HCT116 (cell line): ENCODE results near the gene PRKAG2. TPM values are rescaled to one million over a fixed set of nuclear protein-coding genes. Genes with fewer than 3 reads are reported as not detected.
"Not testable (repeated sequence)": the region's sequence is repeated elsewhere in the genome, so short reads cannot be mapped to it uniquely, and the experiment has no call there.

Experiments used
- ATAC-seq: fragments of 200-7000 bp; cut with Tn5 transposase; 2 replicates; pipeline ENCODE4 v1.9.1; 2020; ENCODE audit warnings: mild to moderate bottlenecking, moderate library complexity
- BruUV-seq: library from RNA; stranded (reverse); fragments of 400-500 nt; replicated peaks from 2 replicates; lab custom pipeline; 2021; lab: Mats Ljungman, UMichigan
- CTCF ChIA-PET: fragments of 300-600 bp; sonication (Branson Sonifier 250); formaldehyde crosslinking; loops from one replicate; lab custom pipeline; 2021; ENCODE audit warnings: antibody characterized with exemption; lab: Charles Lee
- POLR2A ChIA-PET: fragments of 300-600, 350-600 bp; sonication (Branson Sonifier 250); formaldehyde crosslinking; loops from one replicate; lab custom pipeline; 2021; ENCODE audit warnings: antibody characterized with exemption; lab: Charles Lee
- RAD21 ChIA-PET, 2 experiments: fragments of 300-600 bp; sonication (Branson Sonifier 250); formaldehyde crosslinking; loops; one replicate each; lab custom pipeline; 2023; ENCODE audit warnings: low total read pairs in 2 of 2; ENCODE audit not compliant: uncharacterized antibody in 2 of 2, unreplicated experiment in 2 of 2, low non-redundant PET in 1 of 2; lab: Charles Lee
- DNase-seq: peaks from one replicate; pipeline ENCODE4 v3.0.0-alpha.2; 2010; ENCODE audit warnings: low read depth, low spot score
- H2AFZ ChIP-seq: fragments of 200-600 bp; shearing (Covaris generic), sonication (generic); 2 replicates; pipeline ENCODE4 v1.6.1; 2017; ENCODE audit warnings: low read depth, mixed run types, mixed read lengths, antibody characterized with exemption, low read length; ENCODE audit not compliant: poor library complexity, severe bottlenecking
- H3K27ac ChIP-seq: 2 replicates; pipeline ENCODE4 v1.5.1; 2012; ENCODE audit warnings: low read depth, low read length
- H3K27me3 ChIP-seq: fragments of 200-600 bp; sonication (generic); 2 replicates; pipeline ENCODE4 v1.6.1; 2016; ENCODE audit warnings: mixed run types, low read length, mixed read lengths; ENCODE audit not compliant: insufficient read depth
- H3K36me3 ChIP-seq, 2 experiments: fragments of 200-500 bp in 1 of 2; fragments of 200-600 bp in 1 of 2; sonication (Bioruptor generic) in 1 of 2; sonication (generic) in 1 of 2; 2 replicates each; pipeline versions ENCODE4 v1.5.1 to v1.6.1; 2014 to 2016; ENCODE audit warnings: low read length in 2 of 2, inconsistent platforms in 1 of 2, mixed read lengths in 1 of 2, mixed run types in 1 of 2; ENCODE audit not compliant: insufficient read depth in 2 of 2, control insufficient read depth in 1 of 2
- H3K4me1 ChIP-seq, 2 experiments: fragments of 200-600 bp in 1 of 2; sonication (generic) in 1 of 2; 2 replicates each; pipeline versions ENCODE4 v1.5.1 to v1.6.1; 2012 to 2017; ENCODE audit warnings: low read length in 2 of 2, inconsistent platforms in 1 of 2, mild to moderate bottlenecking in 1 of 2, mixed read lengths in 1 of 2, mixed run types in 1 of 2, moderate library complexity in 1 of 2; ENCODE audit not compliant: insufficient read depth in 2 of 2, control insufficient read depth in 1 of 2
- H3K4me2 ChIP-seq: fragments of 200-600 bp; sonication (generic); 2 replicates; pipeline ENCODE4 v1.6.1; 2017; ENCODE audit warnings: mixed run types, low read length, mixed read lengths
- H3K4me3 ChIP-seq, 2 experiments: fragments of 200-600 bp in 1 of 2; sonication (generic) in 1 of 2; replicated peaks in 1 of 2; 2 replicates each; pipeline ENCODE4 v1.5.1; 2011 to 2016; ENCODE audit warnings: low read length in 2 of 2, control low read depth in 1 of 2, low read depth in 1 of 2, mild to moderate bottlenecking in 1 of 2, mixed read lengths in 1 of 2, mixed run types in 1 of 2
- H3K79me2 ChIP-seq: fragments of 200-600 bp; sonication (generic); 2 replicates; pipeline ENCODE4 v1.6.1; 2017; ENCODE audit warnings: mild to moderate bottlenecking, mixed run types, low read length, moderate library complexity, mixed read lengths; ENCODE audit not compliant: insufficient read depth
- H3K9ac ChIP-seq: fragments of 200-600 bp; sonication (generic); 2 replicates; pipeline ENCODE4 v1.6.1; 2016; ENCODE audit warnings: low read length, mixed read lengths
- H3K9me2 ChIP-seq: fragments of 200-600 bp; sonication (generic), shearing (Covaris generic); 2 replicates; pipeline ENCODE4 v1.6.1; 2017; ENCODE audit warnings: mixed run types, mild to moderate bottlenecking, moderate library complexity; ENCODE audit not compliant: insufficient read depth
- H3K9me3 ChIP-seq, 2 experiments: fragments of 200-500 bp in 1 of 2; fragments of 200-600 bp in 1 of 2; sonication (Bioruptor generic) in 1 of 2; sonication (generic) in 1 of 2; 2 replicates each; pipeline ENCODE4 v1.6.1; 2014 to 2017; ENCODE audit warnings: low read length in 2 of 2, mixed read lengths in 2 of 2, inconsistent platforms in 1 of 2, low read depth in 1 of 2, mild to moderate bottlenecking in 1 of 2, mixed run types in 1 of 2, moderate library complexity in 1 of 2; ENCODE audit not compliant: control insufficient read depth in 1 of 2, insufficient read depth in 1 of 2
- H4K20me1 ChIP-seq: fragments of 200-600 bp; sonication (generic), shearing (Covaris generic); 2 replicates; pipeline ENCODE4 v1.6.1; 2017; ENCODE audit warnings: mixed run types, mild to moderate bottlenecking, moderate library complexity; ENCODE audit not compliant: insufficient read depth
- EGR1 ChIP-seq: IDR thresholded peaks from 2 replicates; pipeline ENCODE4 v1.6.1; 2012; ENCODE audit warnings: low read depth
- EZH2 ChIP-seq: fragments of 200-600 bp; sonication (generic); IDR thresholded peaks from 2 replicates; pipeline ENCODE4 v1.6.1; 2017; ENCODE audit warnings: antibody characterized with exemption, mixed run types
- RAD21 ChIP-seq: IDR thresholded peaks from 2 replicates; pipeline ENCODE4 v1.6.1; 2012; ENCODE audit warnings: low read depth, mild to moderate bottlenecking
- TCF7L2 ChIP-seq: IDR thresholded peaks from 2 replicates; pipeline ENCODE4 v1.7.0; 2011; ENCODE audit warnings: borderline replicate concordance, inconsistent platforms; ENCODE audit not compliant: insufficient read depth, insufficient read length; ENCODE audit errors: extremely low read depth
- intact Hi-C: fragments of 100-400 bp; cut with micrococcal nuclease; formaldehyde crosslinking; loops from 2 replicates; pipeline ENCODE4 v1.10.0; 2022
- total RNA-seq: library from RNA; stranded (reverse); gene quantifications from one replicate; pipeline ENCODE4 v1.2.1, GENCODE V29; 2021; ENCODE audit not compliant: unreplicated experiment
- TF ChIP-seq, protein P1 (sequence below): IDR thresholded peaks from 2 replicates; pipeline ENCODE4 v1.6.1; 2012

PRKAG2 gene
- total RNA-seq, 1 experiment from 2014 or later = 23.6 TPM

GRCh38 chr7:151875942-151876898 is 695 bp downstream of the PRKAG2 start:
- ATAC-seq (peak; percentile 71), DNase-seq (no peak)
- H3K27me3 ChIP-seq = no peaks in the 10 kb centered on the region
- BruUV-seq = no TSS peak
- H4K20me1 ChIP-seq = no peaks in the 10 kb centered on the region
- intact Hi-C loops = loop anchor here (5.0 kb wide), 2 partner anchors 94 to 119 kb away; no protein-coding TSS in a partner anchor
- peak overlapping the region; percentile 53 for H3K9ac ChIP-seq
- H3K79me2 ChIP-seq = no peaks in the 10 kb centered on the region
- ChIA-PET CTCF (interaction anchor here (0.8 kb wide), 1 partner anchor 99 kb away, joined by 3 read pairs; no protein-coding TSS in a partner anchor), POLR2A (no interaction called here), RAD21 (no interaction called here)
- peak overlapping the region; percentile 97 for H3K4me2 ChIP-seq
- peaks cover 6 to 33% of the 10 kb centered on the region in 2 experiments; a peak in 3 of 4 replicates for H3K4me1 ChIP-seq
- H3K9me3 ChIP-seq = no peaks in the 10 kb centered on the region
- H3K4me3 ChIP-seq = peak overlapping the region; percentile 57 to 66
- H3K9me2 ChIP-seq = no peaks in the 10 kb centered on the region
- no peaks in the 10 kb centered on the region for H3K36me3 ChIP-seq
- H3K27ac ChIP-seq = peak overlapping the region; percentile 40; the same call in 1 of the 2 replicates
- peak overlapping the region; percentile 97 for H2AFZ ChIP-seq
- TF ChIP-seq, protein P1, sequence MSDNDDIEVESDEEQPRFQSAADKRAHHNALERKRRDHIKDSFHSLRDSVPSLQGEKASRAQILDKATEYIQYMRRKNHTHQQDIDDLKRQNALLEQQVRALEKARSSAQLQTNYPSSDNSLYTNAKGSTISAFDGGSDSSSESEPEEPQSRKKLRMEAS = peak; percentile 52
- no peak for TF ChIP-seq EGR1
- peak; percentile 14 for TF ChIP-seq TCF7L2
- TF ChIP-seq RAD21 = 0 out of 2 replicates have a peak, but pooled peaks have one; percentile 0
- TF ChIP-seq EZH2 = no peak

GRCh38 chr7:151874479-151874878 is 2.4 kb downstream of the PRKAG2 start:
- POLR2A ChIA-PET, RAD21 ChIA-PET, H3K27me3 ChIP-seq, BruUV-seq, H3K27ac ChIP-seq, H3K4me3 ChIP-seq, H3K9me3 ChIP-seq, ATAC-seq, DNase-seq, intact Hi-C loops, H3K36me3 ChIP-seq, H3K9ac ChIP-seq, H3K79me2 ChIP-seq, H4K20me1 ChIP-seq, CTCF ChIA-PET, H3K9me2 ChIP-seq, H2AFZ ChIP-seq: not testable (repeated sequence)
- peaks cover 6 to 33% of the 10 kb centered on the region in 2 experiments; a peak in 3 of 4 replicates for H3K4me1 ChIP-seq
- H3K4me2 ChIP-seq = peak overlapping the region; percentile 97
